K562 (cell line): ENCODE measurements around the gene AMDHD2. TPM values are rescaled to one million over a fixed set of nuclear protein-coding genes. Genes with fewer than 3 reads are reported as not detected.
A peak's percentile ranks its signal among the peaks of the same experiment; 100 is the strongest.

Source experiments
- BRF1 ChIP-seq: IDR thresholded peaks from 3 replicates; pipeline ENCODE4 v1.6.1; 2011; ENCODE audit warnings: borderline replicate concordance, mild to moderate bottlenecking; ENCODE audit not compliant: insufficient read length; ENCODE audit errors: extremely low read depth
- CBX1 ChIP-seq: sonication (generic); IDR thresholded peaks from 2 replicates; pipeline ENCODE4 v1.6.1; 2016; ENCODE audit warnings: antibody characterized with exemption, low read depth, mild to moderate bottlenecking
- CLOCK ChIP-seq: fragments of 250-450 bp; sonication (Bioruptor Pico); IDR thresholded peaks from 2 replicates; pipeline ENCODE4 v1.4.0; 2020; ENCODE audit warnings: mild to moderate bottlenecking, moderate library complexity, borderline replicate concordance
- EHMT2 ChIP-seq: fragments of 450-650 bp; IDR thresholded peaks from 2 replicates; pipeline ENCODE4 v1.6.1; 2018; ENCODE audit warnings: antibody characterized with exemption
- ELF1 ChIP-seq: fragments of 200-800 bp; sonication (Bioruptor generic); IDR thresholded peaks from 2 replicates; pipeline ENCODE4 v1.6.1; 2016; ENCODE audit warnings: missing genetic modification characterization, missing compliant biosample characterization
- FOSL1 ChIP-seq: fragments of 200-800 bp; sonication (Bioruptor generic); conservative IDR thresholded peaks from 2 replicates; pipeline ENCODE4 v1.6.1; 2016; ENCODE audit warnings: missing genetic modification characterization, missing compliant biosample characterization
- MCM7 ChIP-seq, 2 experiments: fragments of 450-650 bp; IDR thresholded peaks; 2 replicates each; pipeline ENCODE4 v1.6.1; 2016 to 2018
- PBX2 ChIP-seq, 2 experiments: IDR thresholded peaks in 1 of 2; conservative IDR thresholded peaks in 1 of 2; 2 replicates each; pipeline ENCODE4 v1.6.1; 2016; ENCODE audit warnings: low read depth in 2 of 2, mild to moderate bottlenecking in 1 of 2, missing compliant biosample characterization in 1 of 2, missing genetic modification characterization in 1 of 2, moderate library complexity in 1 of 2
- POLR2G ChIP-seq: fragments of 200-400 bp; formaldehyde crosslinking; IDR thresholded peaks from 2 replicates; pipeline ENCODE4 v1.6.1; 2017; ENCODE audit warnings: low read depth, mild to moderate bottlenecking, antibody characterized with exemption, low read length, moderate library complexity
- RBM39 ChIP-seq: fragments of 200-400 bp; formaldehyde crosslinking; optimal IDR thresholded peaks from 2 replicates; pipeline ENCODE3; 2018; ENCODE audit warnings: low read depth, low read length
- RHOXF2B ChIP-seq: fragments of 250-450 bp; sonication (Bioruptor Pico); conservative IDR thresholded peaks from 2 replicates; pipeline ENCODE4 v1.5.1; 2021
- SIX5 ChIP-seq, 2 experiments: IDR thresholded peaks; 2 replicates each; pipeline ENCODE4 v1.6.1; 2011; ENCODE audit warnings: low read length in 2 of 2, borderline replicate concordance in 1 of 2, low read depth in 1 of 2, mild to moderate bottlenecking in 1 of 2, moderate library complexity in 1 of 2; ENCODE audit not compliant: insufficient read depth in 1 of 2
- SMARCA4 ChIP-seq: fragments of 450-650 bp; IDR thresholded peaks from 2 replicates; pipeline ENCODE4 v1.6.1; 2016
- TBP ChIP-seq: optimal IDR thresholded peaks from 2 replicates; pipeline ENCODE3; 2011; ENCODE audit warnings: low read depth, low read length, improper control_type of control experiment
- TEAD1 ChIP-seq, 2 experiments: fragments of 450-650 bp in 1 of 2; sonication (generic) in 1 of 2; formaldehyde crosslinking; IDR thresholded peaks; 2 replicates each; pipeline versions ENCODE4 v1.4.0 to v1.8.0; 2020 to 2022; ENCODE audit warnings: mild to moderate bottlenecking in 2 of 2, missing genetic modification reagents in 1 of 2
- ZNF232 ChIP-seq: sonication (generic); formaldehyde crosslinking; IDR thresholded peaks from 2 replicates; pipeline ENCODE4 v1.8.0; 2022; ENCODE audit warnings: mild to moderate bottlenecking, missing genetic modification reagents
- ZNF274 ChIP-seq: IDR thresholded peaks from 2 replicates; pipeline ENCODE4 v1.6.1; 2011; ENCODE audit warnings: low read depth, mild to moderate bottlenecking, low read length, moderate library complexity, borderline replicate concordance
- polyA plus RNA-seq, 8 experiments: library from polyadenylated mRNA; depleted of rRNA in 4 of 8; stranded (reverse) in 5 of 8; unstranded in 3 of 8; fragments of >200 nt; fragmentation: Nextera tagmentation in 2 of 8; fragmentation: Illumina TruSeq in 1 of 8; extraction: Ambion mirVana in 2 of 8; extraction: Trizol in 1 of 8; gene quantifications; 2 replicates each; pipeline versions ENCODE4 v1.2.1 to v1.2.3, GENCODE V29; 2011 to 2014; ENCODE audit warnings: inconsistent platforms in 1 of 8, missing spikeins in 1 of 8
- total RNA-seq, 7 experiments: library from RNA; depleted of rRNA in 6 of 7; stranded (reverse); fragments of >200 nt in 6 of 7; fragmentation: Illumina TruSeq in 2 of 7; extraction: Trizol in 2 of 7; gene quantifications; 2 replicates each; pipeline versions ENCODE4 v1.2.1 to v1.2.3, GENCODE V29; 2011 to 2021; ENCODE audit warnings: low replicate concordance in 1 of 7
- TF ChIP-seq, protein P1 (sequence below): IDR thresholded peaks from 3 replicates; pipeline ENCODE4 v1.6.1; 2011; ENCODE audit warnings: borderline replicate concordance, mild to moderate bottlenecking, moderate library complexity; ENCODE audit not compliant: insufficient read length; ENCODE audit errors: extremely low read depth

Gene AMDHD2
- total and polyA plus RNA-seq, 9 of the 15 experiments (the other 6 are each of a cell fraction or from before 2014, with no cell fraction given): 0.38 to 56.9 (median 18.3) TPM; not detected in 1

DNA sequence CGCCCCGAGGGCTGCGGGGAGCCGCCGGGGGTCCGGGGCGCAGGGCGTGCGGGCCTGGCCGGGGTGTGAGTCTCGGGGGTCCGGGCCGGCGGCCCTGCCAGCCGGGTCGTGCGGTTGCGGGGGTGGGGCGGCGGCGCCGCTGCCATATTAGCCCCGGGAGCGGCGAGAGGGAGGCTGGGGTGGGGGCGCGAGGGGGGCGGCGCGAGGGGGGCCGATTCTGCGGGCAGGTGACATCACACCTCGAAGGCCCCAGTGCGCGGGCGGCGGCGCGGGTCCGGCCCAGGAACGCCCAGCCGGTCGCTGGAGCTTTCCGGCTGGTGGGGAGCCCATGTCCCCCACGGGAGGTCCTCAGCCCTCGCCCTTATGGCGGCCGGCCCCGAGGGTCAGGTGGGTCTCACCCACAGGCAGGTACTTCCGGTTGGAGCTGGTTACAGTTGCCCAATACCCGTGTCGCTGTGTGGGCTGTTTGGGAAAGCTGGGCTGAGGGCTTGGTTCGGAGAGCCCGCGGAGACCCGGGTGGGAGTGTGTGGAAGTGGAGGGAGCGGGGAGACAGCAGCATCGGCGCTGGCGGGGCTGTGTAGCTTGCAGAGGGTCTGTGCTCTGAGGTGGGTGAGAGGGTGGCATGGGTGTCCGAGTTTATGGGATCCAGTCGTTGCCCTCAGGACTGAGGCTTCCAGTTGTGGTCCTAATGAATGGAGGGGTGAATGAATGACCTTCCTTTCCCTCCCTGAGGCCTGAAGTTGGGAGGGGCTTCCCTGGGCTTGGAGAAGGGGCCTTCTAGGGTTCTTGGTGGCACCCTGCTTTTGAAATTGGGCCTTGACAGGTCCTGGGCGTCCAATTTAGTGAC is 5.6 kb upstream of the AMDHD2 start (continued):
- no peak for TF ChIP-seq CBX1
- peak; percentile 21 for TF ChIP-seq POLR2G
- TF ChIP-seq TEAD1 (CRISPR knock-in tag; IDR thresholded peaks at IDR 0.05): no peak; a peak in 1 of 4 replicates
- TF ChIP-seq MCM7 (IDR thresholded peaks at IDR 0.05): no peak
- no peak for TF ChIP-seq SMARCA4
- TF ChIP-seq CLOCK: no peak
- no peak for TF ChIP-seq BRF1
- TF ChIP-seq EHMT2: no peak
- peak; percentile 46 for TF ChIP-seq ELF1
- no peak for TF ChIP-seq ZNF232 (CRISPR knock-in tag)
- TF ChIP-seq TBP: no peak
- no peak for TF ChIP-seq ZNF274
- TF ChIP-seq FOSL1 (tag): no peak
- TF ChIP-seq, protein P1, sequence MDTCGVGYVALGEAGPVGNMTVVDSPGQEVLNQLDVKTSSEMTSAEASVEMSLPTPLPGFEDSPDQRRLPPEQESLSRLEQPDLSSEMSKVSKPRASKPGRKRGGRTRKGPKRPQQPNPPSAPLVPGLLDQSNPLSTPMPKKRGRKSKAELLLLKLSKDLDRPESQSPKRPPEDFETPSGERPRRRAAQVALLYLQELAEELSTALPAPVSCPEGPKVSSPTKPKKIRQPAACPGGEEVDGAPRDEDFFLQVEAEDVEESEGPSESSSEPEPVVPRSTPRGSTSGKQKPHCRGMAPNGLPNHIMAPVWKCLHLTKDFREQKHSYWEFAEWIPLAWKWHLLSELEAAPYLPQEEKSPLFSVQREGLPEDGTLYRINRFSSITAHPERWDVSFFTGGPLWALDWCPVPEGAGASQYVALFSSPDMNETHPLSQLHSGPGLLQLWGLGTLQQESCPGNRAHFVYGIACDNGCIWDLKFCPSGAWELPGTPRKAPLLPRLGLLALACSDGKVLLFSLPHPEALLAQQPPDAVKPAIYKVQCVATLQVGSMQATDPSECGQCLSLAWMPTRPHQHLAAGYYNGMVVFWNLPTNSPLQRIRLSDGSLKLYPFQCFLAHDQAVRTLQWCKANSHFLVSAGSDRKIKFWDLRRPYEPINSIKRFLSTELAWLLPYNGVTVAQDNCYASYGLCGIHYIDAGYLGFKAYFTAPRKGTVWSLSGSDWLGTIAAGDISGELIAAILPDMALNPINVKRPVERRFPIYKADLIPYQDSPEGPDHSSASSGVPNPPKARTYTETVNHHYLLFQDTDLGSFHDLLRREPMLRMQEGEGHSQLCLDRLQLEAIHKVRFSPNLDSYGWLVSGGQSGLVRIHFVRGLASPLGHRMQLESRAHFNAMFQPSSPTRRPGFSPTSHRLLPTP: no peak
- no peak for TF ChIP-seq SIX5 (IDR thresholded peaks at IDR 0.05; ENCODE audit: borderline replicate concordance in 1 of 2, insufficient read depth in 1 of 2, low read depth in 1 of 2, low read length in 2 of 2)
- TF ChIP-seq PBX2 (CRISPR knock-in tag; IDR thresholded peaks at IDR 0.05; ENCODE audit: low read depth): no peak
- TF ChIP-seq PBX2 (tag; conservative IDR thresholded peaks at IDR 0.05; ENCODE audit: low read depth): no peak
- no peak for TF ChIP-seq RBM39
- no peak for TF ChIP-seq RHOXF2B (CRISPR knock-in tag)
